ENCODE measurements around the gene AUP1. TPM values are rescaled to one million over a fixed set of nuclear protein-coding genes. Genes with fewer than 3 reads are reported as not detected.

Gene AUP1
- total RNA-seq, 1 donor from 2014 or later = 143 TPM

DNA sequence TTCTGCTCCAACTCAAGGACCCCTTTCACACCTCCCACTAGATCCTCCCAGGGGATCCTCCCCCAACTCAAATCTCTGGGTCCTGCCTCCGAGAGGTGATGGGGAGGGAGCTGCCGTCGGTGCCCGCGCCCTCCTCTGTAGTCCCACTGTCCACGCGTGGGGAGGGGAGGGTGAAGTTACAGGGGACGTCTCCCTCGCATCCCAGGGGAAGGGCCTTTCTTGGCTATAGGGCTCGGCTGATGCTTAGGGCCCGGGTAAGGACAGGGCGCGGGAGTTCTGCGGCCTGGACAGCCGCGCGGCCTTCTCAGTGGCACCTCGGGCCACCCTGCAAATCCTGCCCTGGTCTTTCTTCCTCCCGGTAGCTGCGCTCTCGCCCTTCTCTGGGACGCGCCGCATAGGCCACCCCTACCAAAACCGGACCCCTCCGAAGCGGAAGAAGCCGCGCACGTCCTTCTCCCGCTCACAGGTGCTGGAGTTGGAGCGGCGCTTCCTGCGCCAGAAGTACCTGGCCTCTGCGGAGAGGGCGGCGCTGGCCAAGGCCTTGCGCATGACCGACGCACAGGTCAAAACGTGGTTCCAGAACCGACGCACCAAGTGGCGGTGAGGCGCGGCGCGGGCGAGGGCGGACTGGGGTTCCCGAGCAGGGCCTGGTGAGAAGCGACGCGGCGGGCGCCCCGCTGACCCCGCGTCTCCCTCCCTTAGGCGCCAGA, 14.1 kb downstream of the AUP1 start:
- H3K4me3 ChIP-seq (ENCODE audit: low read depth, low read length) = no peak overlapping the region
- no peak for DNase-seq (ENCODE audit: low read depth)
- H3K36me3 ChIP-seq (ENCODE audit: control insufficient read depth, insufficient read depth, low read length) = no peaks in the 10 kb centered on the region
- TF ChIP-seq, protein P1, sequence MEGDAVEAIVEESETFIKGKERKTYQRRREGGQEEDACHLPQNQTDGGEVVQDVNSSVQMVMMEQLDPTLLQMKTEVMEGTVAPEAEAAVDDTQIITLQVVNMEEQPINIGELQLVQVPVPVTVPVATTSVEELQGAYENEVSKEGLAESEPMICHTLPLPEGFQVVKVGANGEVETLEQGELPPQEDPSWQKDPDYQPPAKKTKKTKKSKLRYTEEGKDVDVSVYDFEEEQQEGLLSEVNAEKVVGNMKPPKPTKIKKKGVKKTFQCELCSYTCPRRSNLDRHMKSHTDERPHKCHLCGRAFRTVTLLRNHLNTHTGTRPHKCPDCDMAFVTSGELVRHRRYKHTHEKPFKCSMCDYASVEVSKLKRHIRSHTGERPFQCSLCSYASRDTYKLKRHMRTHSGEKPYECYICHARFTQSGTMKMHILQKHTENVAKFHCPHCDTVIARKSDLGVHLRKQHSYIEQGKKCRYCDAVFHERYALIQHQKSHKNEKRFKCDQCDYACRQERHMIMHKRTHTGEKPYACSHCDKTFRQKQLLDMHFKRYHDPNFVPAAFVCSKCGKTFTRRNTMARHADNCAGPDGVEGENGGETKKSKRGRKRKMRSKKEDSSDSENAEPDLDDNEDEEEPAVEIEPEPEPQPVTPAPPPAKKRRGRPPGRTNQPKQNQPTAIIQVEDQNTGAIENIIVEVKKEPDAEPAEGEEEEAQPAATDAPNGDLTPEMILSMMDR (IDR thresholded peaks at IDR 0.05; ENCODE audit: insufficient read depth, low read length, poor library complexity, severe bottlenecking) = no peak
- H3K27me3 ChIP-seq (ENCODE audit: control insufficient read depth, insufficient read depth, low read length) = peaks cover 71% of the 10 kb centered on the region

DNA sequence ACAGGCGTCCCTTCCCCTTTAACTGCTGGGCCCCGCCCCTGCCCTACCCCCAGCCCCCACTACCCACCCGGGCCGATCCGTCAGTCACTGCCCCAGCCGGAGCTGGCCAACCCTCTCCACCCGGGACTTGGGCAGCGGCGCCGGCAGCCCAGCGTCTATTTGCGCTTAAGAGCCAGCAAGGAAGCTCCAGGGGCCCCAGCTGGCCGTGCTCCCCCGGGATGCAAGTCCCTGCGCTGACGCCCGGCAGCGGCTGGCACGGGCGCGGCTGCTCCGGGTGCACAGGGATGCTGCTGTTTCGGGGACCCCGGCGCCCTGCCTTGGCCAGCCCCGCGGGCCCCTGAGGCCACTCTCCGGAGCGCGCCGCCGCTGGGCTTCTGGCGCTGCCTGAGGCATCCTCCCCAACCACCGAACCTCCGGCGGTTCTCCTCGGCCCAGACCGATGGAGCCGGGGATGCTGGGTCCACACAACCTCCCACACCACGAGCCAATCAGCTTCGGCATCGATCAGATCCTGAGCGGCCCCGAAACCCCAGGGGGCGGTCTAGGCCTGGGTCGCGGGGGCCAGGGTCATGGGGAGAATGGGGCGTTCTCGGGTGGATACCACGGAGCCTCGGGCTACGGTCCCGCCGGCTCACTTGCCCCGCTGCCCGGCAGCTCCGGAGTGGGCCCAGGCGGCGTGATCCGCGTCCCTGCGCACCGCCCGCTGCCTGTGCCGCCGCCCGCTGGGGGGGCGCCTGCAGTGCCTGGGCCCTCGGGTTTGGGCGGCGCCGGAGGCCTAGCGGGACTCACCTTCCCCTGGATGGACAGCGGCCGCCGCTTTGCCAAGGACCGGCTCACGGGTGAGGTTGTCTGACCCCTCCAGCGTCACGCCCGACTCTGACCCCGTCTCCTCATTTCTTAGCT, 14.9 kb downstream of the AUP1 start, which contains the start of gene TLX2:
TLX2 (plus strand) TSS at position 83 of the 903 bp plus-strand sequence; CDS start at position 440, 357 bp downstream.
- H3K27me3 ChIP-seq (ENCODE audit: control insufficient read depth, insufficient read depth, low read length) = peaks cover 73% of the 10 kb centered on the region
- TF ChIP-seq, protein P1 (IDR thresholded peaks at IDR 0.05; ENCODE audit: insufficient read depth, low read length, poor library complexity, severe bottlenecking) = no peak
- no peak for DNase-seq (ENCODE audit: low read depth)
- no peak within 1 kb of the TSS for H3K4me3 ChIP-seq (ENCODE audit: low read depth, low read length)
- no peaks in the 10 kb centered on the region for H3K36me3 ChIP-seq (ENCODE audit: control insufficient read depth, insufficient read depth, low read length)

DNA sequence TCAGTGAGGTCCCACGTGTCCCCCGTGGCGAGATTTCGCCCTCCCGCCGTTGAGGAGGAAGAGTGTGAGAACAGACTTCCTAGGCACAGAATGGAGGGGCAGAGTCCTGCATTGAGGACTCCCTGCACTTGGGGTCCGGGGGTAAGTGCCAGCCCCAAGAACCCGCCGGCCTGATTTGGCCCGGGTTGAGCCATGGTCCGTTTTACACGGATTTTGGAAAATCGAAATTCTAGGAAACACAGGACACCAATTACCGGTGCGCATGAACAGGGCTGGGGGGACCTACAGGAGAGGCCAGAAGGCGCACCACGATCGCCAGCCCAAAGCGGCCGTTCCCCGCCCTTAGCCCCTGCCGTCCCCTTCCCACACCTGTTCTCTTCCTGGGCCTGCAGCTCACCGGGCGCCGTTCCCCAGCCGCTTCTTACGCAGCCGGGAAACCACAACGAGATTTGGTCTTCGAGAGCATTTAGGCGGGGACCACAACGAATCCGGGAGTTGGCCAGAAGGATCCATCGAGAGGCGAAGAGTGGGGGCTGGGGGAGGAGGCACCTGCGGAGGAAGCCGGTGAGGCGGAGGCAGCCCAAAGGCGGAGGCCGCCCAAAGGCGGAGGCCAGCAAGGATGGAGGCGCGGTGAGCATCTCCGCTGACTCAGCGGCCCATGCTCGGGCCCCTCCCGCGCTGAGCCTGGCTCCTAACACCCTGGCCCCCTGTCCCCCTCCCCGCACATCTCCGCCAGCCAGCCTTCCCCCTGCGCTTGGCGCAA, 15.7 kb downstream of the AUP1 start:
- H3K4me3 ChIP-seq (ENCODE audit: low read depth, low read length) = no peak overlapping the region
- TF ChIP-seq, protein P1 (IDR thresholded peaks at IDR 0.05; ENCODE audit: insufficient read depth, low read length, poor library complexity, severe bottlenecking) = no peak
- no peaks in the 10 kb centered on the region for H3K36me3 ChIP-seq (ENCODE audit: control insufficient read depth, insufficient read depth, low read length)
- peaks cover 73% of the 10 kb centered on the region for H3K27me3 ChIP-seq (ENCODE audit: control insufficient read depth, insufficient read depth, low read length)
- DNase-seq (ENCODE audit: low read depth) = no peak

DNA sequence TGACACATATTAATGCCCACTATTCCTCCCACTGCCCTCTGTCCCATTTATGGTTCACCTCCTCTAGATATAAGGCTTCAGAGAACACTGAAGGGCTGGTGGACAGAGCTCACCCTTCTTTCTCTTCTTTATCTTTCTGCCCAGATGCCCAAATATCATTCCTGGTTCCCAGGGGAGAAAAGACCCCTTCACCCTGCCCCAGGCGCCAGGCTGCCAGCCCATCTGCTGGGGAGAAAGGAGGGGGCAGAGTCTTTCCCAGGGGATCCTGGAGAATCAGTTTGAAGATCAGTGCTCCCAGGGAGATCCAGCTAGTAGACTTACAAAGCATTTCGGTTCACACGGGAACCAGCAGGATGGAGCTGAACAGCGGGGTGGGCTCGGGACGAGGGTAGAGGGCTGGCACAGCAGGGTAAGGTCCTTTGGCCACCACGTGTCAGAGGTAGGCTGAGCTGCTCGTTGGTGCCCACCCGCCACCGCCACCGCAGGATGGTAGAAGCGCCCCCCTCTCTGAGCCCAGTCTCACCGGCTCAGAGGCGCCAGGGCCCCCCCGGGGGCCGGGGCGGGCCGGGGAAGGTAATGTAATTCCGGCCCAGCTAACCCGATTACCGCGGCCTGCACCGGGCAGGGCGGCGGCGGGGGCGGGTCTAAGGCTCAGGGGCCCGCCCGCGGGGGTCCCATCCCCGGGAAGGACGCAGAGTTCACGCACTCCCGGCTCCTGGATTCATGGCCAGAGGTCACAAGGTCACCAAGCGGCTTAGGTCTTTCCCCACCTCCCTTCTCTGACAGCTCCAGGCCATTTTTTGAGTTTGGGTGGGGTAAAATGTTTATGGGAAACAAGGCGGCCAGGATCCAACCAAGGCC, 16.5 kb downstream of the AUP1 start:
- Histone ChIP-seq H3K27me3 (ENCODE audit: control insufficient read depth, insufficient read depth, low read length) (peaks cover 67% of the 10 kb centered on the region), H3K36me3 (ENCODE audit: control insufficient read depth, insufficient read depth, low read length) (no peaks in the 10 kb centered on the region), H3K4me3 (ENCODE audit: low read depth, low read length) (no peak overlapping the region)
- TF ChIP-seq, protein P1 (IDR thresholded peaks at IDR 0.05; ENCODE audit: insufficient read depth, low read length, poor library complexity, severe bottlenecking) = no peak
- DNase-seq (ENCODE audit: low read depth) = no peak

All from kidney epithelial cell (primary cell).